AML-193 (cell line): ENCODE measurements around the gene PKP2.

Experiments
- DNase-seq, 2 experiments: peaks; one replicate each; lab custom pipeline; 2025; lab: John Stamatoyannopoulos, UW

Gene PKP2

GRCh38 chr12:32753605-32754004 lies 143.0 kb downstream of the PKP2 start:
- no peak for DNase-seq

- no peak for DNase-seq
Measured at GRCh38 chr12:32743264-32743663, 153.3 kb downstream of the PKP2 start.

GRCh38 chr12:32742133-32742532 lies 154.4 kb downstream of the PKP2 start:
- DNase-seq = no peak
